HG03571 (cell line): ENCODE data around the gene NUP98.
"Not testable (repeated sequence)": the region's sequence is repeated elsewhere in the genome, so short reads cannot be mapped to it uniquely, and the experiment has no call there.

ENCODE experiments used
- ATAC-seq: cut with Tn5 transposase; IDR thresholded peaks from one replicate; pipeline ENCODE4 v1.9.1; 2021; ENCODE audit not compliant: unreplicated experiment

NUP98 gene

GRCh38 chr11:3645552-3645951 is 151.8 kb downstream of the NUP98 start:
- ATAC-seq: no peak

DNA sequence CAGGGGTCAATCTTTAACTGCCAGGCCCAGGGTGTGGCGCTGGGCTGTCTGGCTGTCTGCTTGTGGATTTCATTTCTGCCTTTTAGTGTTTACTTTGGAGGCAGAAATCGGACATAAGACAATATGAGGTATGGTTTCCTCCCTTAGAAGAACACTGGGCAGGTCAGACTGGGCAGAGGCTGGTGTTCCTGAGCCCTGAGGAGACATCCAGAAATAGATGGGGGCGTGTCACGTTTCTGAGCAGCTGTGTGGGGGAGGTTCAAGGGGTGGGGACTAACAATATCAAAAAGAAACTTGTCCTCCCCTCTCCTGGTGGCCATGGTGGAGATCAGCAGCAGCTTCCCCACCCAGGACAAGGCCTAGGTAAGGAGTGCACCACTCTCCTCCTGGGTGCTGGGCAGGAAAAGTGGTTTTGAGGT is 152.5 kb downstream of the NUP98 start, which contains the start of gene ART1:
Gene ART1, plus strand, starts transcription at position 312 of the 419 bp plus-strand sequence. CDS start 14,086 bp downstream, outside the sequence.
- ATAC-seq: no peak

DNA sequence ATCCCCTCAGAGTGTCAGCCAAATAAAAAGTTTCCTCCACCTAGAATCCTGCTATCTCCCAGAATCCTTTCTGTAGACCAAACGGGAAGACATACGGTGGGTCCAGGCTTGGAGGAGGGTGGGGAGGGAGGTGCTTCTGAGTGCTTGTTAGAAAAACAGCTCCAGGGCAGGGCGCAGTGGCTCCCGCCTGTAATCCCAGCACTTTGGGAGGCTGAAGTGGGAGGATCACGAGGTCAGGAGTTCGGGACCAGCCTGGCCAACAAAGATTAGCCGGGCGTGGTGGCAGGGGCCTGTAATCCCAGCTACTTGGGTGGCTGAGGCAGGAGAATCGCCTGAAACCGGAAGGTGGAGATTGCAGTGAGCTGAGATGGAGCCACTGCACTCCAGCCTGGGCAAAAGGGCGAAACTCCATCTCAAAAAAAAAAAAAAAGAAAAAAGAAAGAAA is 154.2 kb downstream of the NUP98 start:
- ATAC-seq: not testable (repeated sequence)

DNA sequence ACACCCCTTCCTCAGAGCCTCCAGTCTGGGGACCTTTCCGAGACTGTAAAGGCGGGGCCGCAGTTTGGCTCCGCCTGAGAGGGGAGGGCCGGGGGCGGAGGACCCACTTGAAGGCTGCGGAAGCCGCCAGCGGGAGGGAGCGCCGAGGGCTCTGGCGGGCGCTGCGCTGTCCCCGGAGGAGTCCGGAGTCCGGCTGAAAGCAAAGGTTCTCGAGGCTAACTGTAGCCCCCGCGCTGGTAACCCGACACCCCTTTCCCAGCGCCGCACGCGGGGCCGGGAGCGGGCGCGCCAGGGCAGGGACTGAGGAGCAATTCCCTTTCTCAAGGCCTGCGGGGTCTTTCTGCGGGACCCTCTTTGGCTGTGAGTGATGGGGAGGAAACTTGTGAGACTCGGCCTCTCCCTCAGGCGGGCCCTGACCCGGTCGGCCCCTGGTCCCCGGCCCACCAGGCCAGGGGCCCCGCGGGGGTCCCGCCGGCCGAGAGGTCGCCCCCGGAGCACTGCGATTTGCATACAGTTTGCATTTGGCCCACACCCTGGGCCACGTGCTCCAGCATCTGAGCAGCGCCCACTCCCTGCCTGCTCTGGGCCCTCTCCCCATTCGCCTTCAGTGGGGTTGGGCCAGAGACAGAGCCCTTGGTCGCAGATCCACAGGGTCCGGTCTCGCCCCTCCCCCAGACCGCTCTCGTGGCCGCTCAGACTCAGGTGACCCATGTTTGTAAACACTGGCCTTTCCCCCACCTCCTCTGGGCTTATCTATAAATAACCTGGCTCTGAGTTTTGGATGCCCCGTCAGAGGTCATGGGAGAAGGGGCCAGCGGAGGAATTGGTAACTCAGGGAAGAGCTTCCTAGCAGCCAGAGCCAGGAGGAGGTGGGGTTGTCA is 155.0 kb downstream of the NUP98 start:
- ATAC-seq: no peak

DNA sequence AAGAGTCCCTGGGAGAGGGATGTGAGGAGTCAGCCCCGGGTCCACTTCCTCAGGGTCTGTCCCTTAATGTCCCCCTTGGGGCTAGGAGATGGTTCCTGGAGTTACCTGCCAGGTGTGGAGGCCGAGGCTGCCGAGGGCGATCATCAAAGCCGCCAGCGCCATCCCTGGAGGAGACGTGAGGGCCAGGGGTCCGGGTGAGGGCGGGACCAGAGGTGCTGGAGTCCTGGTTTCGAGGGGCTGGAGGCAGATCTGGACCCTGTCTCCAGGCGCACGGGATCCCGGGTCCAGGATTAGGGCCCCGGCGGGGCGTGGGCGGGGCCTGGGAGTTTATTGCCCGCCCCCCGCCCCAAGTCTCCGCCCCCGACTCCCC is 155.7 kb downstream of the NUP98 start, which contains the start of gene ART5:
Gene ART5, minus strand, starts transcription at position 292 of the 370 bp plus-strand sequence. Its CDS starts 130 bp downstream, at position 162.
- ATAC-seq: no peak

GRCh38 chr11:3641191-3641590 is 156.2 kb downstream of the NUP98 start:
- ATAC-seq: no peak

DNA sequence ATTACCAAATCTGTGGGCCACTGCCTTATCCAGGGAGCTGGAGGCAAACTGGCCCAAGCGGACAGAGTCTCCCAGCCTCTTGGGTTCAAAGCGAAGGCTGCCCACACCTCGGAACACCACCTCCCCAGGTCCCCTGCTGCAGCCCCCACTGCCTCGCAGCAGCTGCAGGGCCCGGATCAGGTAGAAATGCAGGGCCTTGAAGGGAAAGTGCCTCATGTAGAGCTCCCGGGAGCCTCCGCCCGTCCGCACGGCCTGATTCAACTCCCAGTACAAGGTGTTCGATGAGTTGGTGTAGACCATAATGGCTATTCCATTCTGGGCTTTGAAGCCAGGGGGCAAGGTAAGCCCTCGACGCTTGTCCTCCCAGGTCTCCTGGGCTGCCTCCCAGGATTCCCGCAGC is 157.5 kb downstream of the NUP98 start:
- no peak for ATAC-seq

DNA sequence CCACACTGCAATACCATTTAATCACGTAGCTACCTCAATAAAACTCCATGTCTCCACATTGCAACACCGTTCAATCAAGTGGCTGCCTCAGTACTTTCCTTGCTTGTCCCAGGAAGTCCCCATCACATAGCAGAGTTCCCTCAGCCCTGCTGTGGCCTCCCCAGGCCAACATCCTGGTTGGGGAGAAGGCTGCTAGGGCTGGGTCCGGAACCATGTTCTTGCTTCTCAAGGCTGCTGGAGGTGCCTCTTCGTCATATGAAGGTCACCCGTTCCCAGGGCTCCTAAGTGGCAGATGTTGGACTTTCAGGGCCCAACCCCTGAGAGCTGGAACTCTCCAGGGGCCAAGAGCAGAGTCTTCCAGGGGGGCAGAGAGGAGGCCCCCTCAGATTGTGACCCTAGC is 158.8 kb downstream of the NUP98 start:
- ATAC-seq: no peak

GRCh38 chr11:3637201-3637600 is 160.2 kb downstream of the NUP98 start:
- no peak for ATAC-seq

DNA sequence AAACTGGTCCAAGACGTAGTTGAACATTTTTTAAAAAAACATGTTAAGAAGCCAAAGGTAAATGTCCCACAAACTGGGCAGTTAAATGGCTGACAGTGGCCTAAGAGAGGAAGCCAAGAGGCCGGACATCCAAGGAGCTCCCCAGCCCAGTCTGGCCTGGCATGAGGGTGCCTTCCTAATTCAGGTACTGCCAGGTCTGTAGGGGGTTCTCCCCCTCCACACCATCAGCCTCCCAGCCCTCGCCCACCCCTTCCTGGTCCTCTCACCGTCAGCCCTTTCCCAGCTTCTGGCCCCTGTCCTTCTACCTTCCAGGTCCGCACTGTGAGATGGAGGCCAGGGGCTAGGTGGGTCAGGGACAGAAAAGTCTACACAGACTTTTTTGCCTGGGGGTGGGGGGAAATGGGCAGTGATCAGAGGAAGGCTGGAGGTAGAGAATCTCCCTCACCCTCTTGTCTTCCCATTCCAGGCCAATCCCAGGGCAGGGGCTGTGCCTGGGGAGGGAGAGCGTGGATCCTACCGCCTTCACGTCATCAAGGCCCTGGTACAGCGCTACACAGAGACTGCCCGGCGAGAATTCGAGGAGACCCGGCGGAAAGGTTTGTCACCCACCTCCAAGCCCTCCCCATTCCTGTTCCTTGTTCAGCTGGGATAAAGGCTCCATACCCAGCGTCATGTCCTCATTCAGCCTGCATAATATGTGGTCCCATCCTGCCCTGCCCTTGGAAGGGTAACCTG is 161.5 kb downstream of the NUP98 start:
- no peak for ATAC-seq

GRCh38 chr11:3632070-3632660 is 165.2 kb downstream of the NUP98 start:
- no peak for ATAC-seq

DNA sequence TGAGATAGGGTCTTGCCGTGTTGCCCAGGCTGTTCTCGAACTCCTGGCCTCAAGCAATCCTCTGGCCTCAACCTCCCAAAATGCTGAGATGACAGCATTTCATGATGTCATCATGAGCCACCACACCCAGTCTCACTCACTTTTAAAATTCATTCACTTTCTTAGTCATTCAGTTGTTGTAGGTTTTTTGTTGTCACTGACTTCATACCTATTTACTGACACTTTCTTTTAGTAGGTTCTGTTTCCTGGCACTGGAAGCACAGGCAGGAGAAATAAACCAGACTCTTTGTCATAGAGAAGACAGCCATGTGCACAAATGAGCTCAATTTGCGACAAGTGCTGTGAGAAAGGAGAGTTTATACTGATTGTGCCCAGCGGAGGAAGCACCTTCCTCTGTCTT is 166.0 kb downstream of the NUP98 start:
- no peak for ATAC-seq

- ATAC-seq: no peak
Observed at GRCh38 chr11:3627291-3627690, 170.1 kb downstream of the NUP98 start.

GRCh38 chr11:3626250-3626960 is 170.9 kb downstream of the NUP98 start:
- ATAC-seq: no peak
